PC-9 (cell line): ENCODE measurements around the gene CRYGN. TPM values are rescaled to one million over a fixed set of nuclear protein-coding genes. Genes with fewer than 3 reads are reported as not detected.

ENCODE experiments used
- BruUV-seq: library from RNA; stranded (reverse); fragments of 400-500 nt; replicated peaks from 2 replicates; lab custom pipeline; 2021; lab: Mats Ljungman, UMichigan
- CTCF ChIA-PET: fragments of 300-600 bp; sonication (Branson Sonifier 250); formaldehyde crosslinking; loops from one replicate; lab custom pipeline; 2022; ENCODE audit warnings: antibody characterized with exemption; lab: Charles Lee
- POLR2A ChIA-PET: fragments of 300-600 bp; sonication (Branson Sonifier 250); formaldehyde crosslinking; loops from one replicate; lab custom pipeline; 2022; ENCODE audit warnings: antibody characterized with exemption; ENCODE audit not compliant: unreplicated experiment; lab: Charles Lee
- DNase-seq, 2 experiments: peaks; one replicate each; pipeline versions ENCODE4 v3.0.0 to v3.0.0-alpha.2; 2015 to 2022; ENCODE audit warnings: mixed read lengths in 1 of 2
- H2AFZ ChIP-seq: fragments of 200-600 bp; sonication (generic); 2 replicates; pipeline ENCODE4 v1.8.1; 2017; ENCODE audit warnings: antibody characterized with exemption
- H3F3A ChIP-seq: fragments of 200-600 bp; sonication (generic); 2 replicates; pipeline ENCODE4 v1.8.1; 2017; ENCODE audit warnings: antibody characterized with exemption, mild to moderate bottlenecking, low read depth; ENCODE audit not compliant: insufficient read depth
- H3K27ac ChIP-seq: fragments of 200-600 bp; sonication (generic); 2 replicates; pipeline ENCODE4 v1.6.1; 2016; ENCODE audit warnings: mixed run types
- H3K27me3 ChIP-seq: fragments of 200-600 bp; sonication (generic); 2 replicates; pipeline ENCODE4 v1.6.1; 2016; ENCODE audit warnings: low read depth, mixed run types; ENCODE audit not compliant: insufficient read depth
- H3K36me3 ChIP-seq: fragments of 200-600 bp; sonication (generic); 2 replicates; pipeline ENCODE4 v1.6.1; 2016; ENCODE audit warnings: low read depth, mixed run types
- H3K4me1 ChIP-seq: fragments of 200-600 bp; sonication (generic); replicated peaks from 2 replicates; pipeline ENCODE4 v1.6.1; 2016; ENCODE audit warnings: mixed run types; ENCODE audit not compliant: insufficient read depth
- H3K4me2 ChIP-seq: fragments of 200-600 bp; sonication (generic); 2 replicates; pipeline ENCODE4 v1.6.1; 2017; ENCODE audit warnings: mixed run types
- H3K4me3 ChIP-seq: fragments of 200-600 bp; sonication (generic); 2 replicates; pipeline ENCODE4 v1.6.1; 2016; ENCODE audit warnings: mixed run types
- H3K79me2 ChIP-seq: fragments of 200-600 bp; sonication (generic); 2 replicates; pipeline ENCODE4 v1.6.1; 2017; ENCODE audit warnings: low read depth, mixed run types
- H3K9me2 ChIP-seq: fragments of 200-600 bp; sonication (generic); 2 replicates; pipeline ENCODE4 v1.8.1; 2017; ENCODE audit warnings: mild to moderate bottlenecking; ENCODE audit not compliant: insufficient read depth
- H3K9me3 ChIP-seq: fragments of 200-600 bp; sonication (generic); 2 replicates; pipeline ENCODE4 v1.8.1; 2016; ENCODE audit warnings: low read depth; ENCODE audit not compliant: insufficient read depth
- H4K20me1 ChIP-seq: fragments of 200-600 bp; sonication (generic); 2 replicates; pipeline ENCODE4 v1.8.1; 2017; ENCODE audit not compliant: insufficient read depth
- EZH2 ChIP-seq: fragments of 200-600 bp; sonication (generic); IDR thresholded peaks from 2 replicates; pipeline ENCODE4 v1.8.0; 2017; ENCODE audit warnings: antibody characterized with exemption, low read depth
- intact Hi-C: fragments of 100-400 bp; cut with micrococcal nuclease; formaldehyde crosslinking; loops from one replicate; pipeline ENCODE4 v1.10.0; 2022; ENCODE audit not compliant: unreplicated experiment
- total RNA-seq: library from RNA; stranded (reverse); gene quantifications from 2 replicates; pipeline ENCODE4 v1.2.3, GENCODE V29; 2021
- TF ChIP-seq, protein P1 (sequence below): fragments of 200-600 bp; sonication (generic); conservative IDR thresholded peaks from 2 replicates; pipeline ENCODE4 v1.6.1; 2017; ENCODE audit warnings: mixed run types, antibody characterized with exemption, mild to moderate bottlenecking, moderate library complexity

The CRYGN gene
- total RNA-seq, 1 experiment from 2014 or later, result 1.0 TPM

DNA sequence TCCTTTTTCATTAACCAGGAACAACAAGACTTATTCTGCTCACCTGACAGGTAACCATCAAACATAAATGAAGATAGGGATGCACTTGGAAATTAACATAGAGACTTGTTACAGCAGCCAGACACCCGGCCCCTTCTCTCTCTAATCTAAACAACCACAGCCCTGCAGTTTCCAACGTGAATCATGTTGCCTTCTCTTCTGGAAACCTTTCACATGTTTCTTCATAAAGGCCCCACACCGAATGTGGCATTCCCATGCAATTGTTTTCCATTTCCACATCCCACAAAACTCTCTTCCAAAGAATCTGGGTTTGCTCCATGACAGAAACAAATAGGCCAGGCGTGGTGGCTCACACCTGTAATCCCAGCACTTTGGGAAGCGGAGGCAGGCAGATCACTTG, 15.1 kb downstream of the CRYGN start:
- ChIA-PET CTCF (no interaction called here), POLR2A (no interaction called here)
- Histone ChIP-seq H3K4me1 (peaks cover 45% of the 10 kb centered on the region), H3K36me3 (no peaks in the 10 kb centered on the region), H3F3A (peaks cover 7% of the 10 kb centered on the region; the same call in 1 of the 2 replicates), H3K9me3 (0 out of 2 replicates have a peak, but pooled peaks cover 11% of the 10 kb centered on the region), H3K9me2 (no peaks in the 10 kb centered on the region), H3K4me2 (no peak overlapping the region), H3K4me3 (no peak overlapping the region), H4K20me1 (no peaks in the 10 kb centered on the region), H2AFZ (no peak overlapping the region), H3K27me3 (no peaks in the 10 kb centered on the region), H3K27ac (no peak overlapping the region), H3K79me2 (no peaks in the 10 kb centered on the region)
- no peak for TF ChIP-seq EZH2
- TF ChIP-seq, protein P1, sequence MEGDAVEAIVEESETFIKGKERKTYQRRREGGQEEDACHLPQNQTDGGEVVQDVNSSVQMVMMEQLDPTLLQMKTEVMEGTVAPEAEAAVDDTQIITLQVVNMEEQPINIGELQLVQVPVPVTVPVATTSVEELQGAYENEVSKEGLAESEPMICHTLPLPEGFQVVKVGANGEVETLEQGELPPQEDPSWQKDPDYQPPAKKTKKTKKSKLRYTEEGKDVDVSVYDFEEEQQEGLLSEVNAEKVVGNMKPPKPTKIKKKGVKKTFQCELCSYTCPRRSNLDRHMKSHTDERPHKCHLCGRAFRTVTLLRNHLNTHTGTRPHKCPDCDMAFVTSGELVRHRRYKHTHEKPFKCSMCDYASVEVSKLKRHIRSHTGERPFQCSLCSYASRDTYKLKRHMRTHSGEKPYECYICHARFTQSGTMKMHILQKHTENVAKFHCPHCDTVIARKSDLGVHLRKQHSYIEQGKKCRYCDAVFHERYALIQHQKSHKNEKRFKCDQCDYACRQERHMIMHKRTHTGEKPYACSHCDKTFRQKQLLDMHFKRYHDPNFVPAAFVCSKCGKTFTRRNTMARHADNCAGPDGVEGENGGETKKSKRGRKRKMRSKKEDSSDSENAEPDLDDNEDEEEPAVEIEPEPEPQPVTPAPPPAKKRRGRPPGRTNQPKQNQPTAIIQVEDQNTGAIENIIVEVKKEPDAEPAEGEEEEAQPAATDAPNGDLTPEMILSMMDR, result no peak
- BruUV-seq, result no TSS peak
- no peak for DNase-seq
- intact Hi-C loops, result loop anchor here (5.0 kb wide), 1 partner anchor 263 kb away; no protein-coding TSS in a partner anchor

DNA sequence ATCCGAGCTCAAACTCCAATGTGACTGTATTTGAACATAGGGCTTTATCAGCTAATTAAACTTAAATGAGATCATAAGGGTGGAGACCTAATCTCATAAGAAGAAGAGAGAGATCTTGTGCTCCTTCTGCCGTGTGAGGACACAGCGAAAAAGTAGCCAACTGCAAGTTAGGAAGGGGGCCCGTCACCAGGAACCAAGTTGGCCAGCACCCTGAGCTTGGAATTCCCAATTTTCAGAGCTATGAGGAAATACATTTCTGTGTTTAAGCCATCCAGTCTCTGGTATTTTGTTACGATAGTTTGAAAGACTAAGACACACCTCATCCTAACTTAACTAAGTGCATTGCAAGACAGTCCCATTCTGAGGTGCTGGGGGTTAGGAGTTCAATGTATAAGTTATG, 16.0 kb downstream of the CRYGN start:
- BruUV-seq, result no TSS peak
- Histone ChIP-seq H3K4me1 (peaks cover 37% of the 10 kb centered on the region), H3K36me3 (no peaks in the 10 kb centered on the region), H3F3A (no peaks in the 10 kb centered on the region; the same call in 1 of the 2 replicates), H3K27me3 (no peaks in the 10 kb centered on the region), H2AFZ (no peak overlapping the region), H3K79me2 (no peaks in the 10 kb centered on the region), H3K4me2 (no peak overlapping the region), H3K9me2 (no peaks in the 10 kb centered on the region), H4K20me1 (no peaks in the 10 kb centered on the region), H3K27ac (no peak overlapping the region), H3K4me3 (no peak overlapping the region), H3K9me3 (0 out of 2 replicates have a peak, but pooled peaks cover 11% of the 10 kb centered on the region)
- no peak for DNase-seq
- intact Hi-C loops, result no loop called here
- ChIA-PET POLR2A (interaction anchor here (0.6 kb wide), 1 partner anchor 25 kb away, joined by 25 read pairs; no protein-coding TSS in a partner anchor), CTCF (no interaction called here)
- TF ChIP-seq, protein P1, result no peak
- no peak for TF ChIP-seq EZH2

DNA sequence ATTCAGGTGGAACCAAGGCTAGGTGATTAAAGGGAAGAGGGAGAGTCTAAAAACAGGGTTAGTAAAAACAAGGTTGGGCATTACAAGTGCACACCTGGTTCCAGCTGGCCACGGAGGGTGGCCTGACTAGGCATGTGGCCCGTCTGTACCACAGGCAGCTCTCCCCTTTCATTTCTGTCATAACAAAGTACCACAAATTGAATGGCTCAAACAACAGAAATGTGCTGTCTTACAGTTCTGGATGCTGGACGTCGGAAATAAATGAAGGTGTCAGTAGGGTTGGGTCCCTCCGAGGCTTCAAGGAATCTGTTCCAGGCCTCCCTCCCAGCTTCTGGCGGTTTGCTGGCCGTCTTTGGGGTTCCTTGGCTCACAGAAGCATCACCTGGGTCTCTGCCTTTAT, 16.7 kb downstream of the CRYGN start:
- Histone ChIP-seq H3K9me2 (no peaks in the 10 kb centered on the region), H3K9me3 (0 out of 2 replicates have a peak, but pooled peaks cover 11% of the 10 kb centered on the region), H2AFZ (no peak overlapping the region), H3K27ac (no peak overlapping the region), H3K4me2 (no peak overlapping the region), H3K36me3 (no peaks in the 10 kb centered on the region), H3K79me2 (no peaks in the 10 kb centered on the region), H3K4me1 (peaks cover 31% of the 10 kb centered on the region), H4K20me1 (no peaks in the 10 kb centered on the region), H3K4me3 (no peak overlapping the region), H3K27me3 (no peaks in the 10 kb centered on the region), H3F3A (no peaks in the 10 kb centered on the region; the same call in 1 of the 2 replicates)
- POLR2A ChIA-PET, result no interaction called here
- intact Hi-C loops, result no loop called here
- CTCF ChIA-PET, result no interaction called here
- DNase-seq, result no peak
- no TSS peak for BruUV-seq
- no peak for TF ChIP-seq EZH2
- TF ChIP-seq, protein P1, result no peak
